GOT3 (cell line): ENCODE measurements around the gene PALM.
"Not testable (repeated sequence)": the region's sequence is repeated elsewhere in the genome, so short reads cannot be mapped to it uniquely, and the experiment has no call there.

Experiments
- DNase-seq: peaks from one replicate; lab custom pipeline; 2025; ENCODE audit warnings: mixed read lengths; lab: John Stamatoyannopoulos, UW

PALM gene

DNA sequence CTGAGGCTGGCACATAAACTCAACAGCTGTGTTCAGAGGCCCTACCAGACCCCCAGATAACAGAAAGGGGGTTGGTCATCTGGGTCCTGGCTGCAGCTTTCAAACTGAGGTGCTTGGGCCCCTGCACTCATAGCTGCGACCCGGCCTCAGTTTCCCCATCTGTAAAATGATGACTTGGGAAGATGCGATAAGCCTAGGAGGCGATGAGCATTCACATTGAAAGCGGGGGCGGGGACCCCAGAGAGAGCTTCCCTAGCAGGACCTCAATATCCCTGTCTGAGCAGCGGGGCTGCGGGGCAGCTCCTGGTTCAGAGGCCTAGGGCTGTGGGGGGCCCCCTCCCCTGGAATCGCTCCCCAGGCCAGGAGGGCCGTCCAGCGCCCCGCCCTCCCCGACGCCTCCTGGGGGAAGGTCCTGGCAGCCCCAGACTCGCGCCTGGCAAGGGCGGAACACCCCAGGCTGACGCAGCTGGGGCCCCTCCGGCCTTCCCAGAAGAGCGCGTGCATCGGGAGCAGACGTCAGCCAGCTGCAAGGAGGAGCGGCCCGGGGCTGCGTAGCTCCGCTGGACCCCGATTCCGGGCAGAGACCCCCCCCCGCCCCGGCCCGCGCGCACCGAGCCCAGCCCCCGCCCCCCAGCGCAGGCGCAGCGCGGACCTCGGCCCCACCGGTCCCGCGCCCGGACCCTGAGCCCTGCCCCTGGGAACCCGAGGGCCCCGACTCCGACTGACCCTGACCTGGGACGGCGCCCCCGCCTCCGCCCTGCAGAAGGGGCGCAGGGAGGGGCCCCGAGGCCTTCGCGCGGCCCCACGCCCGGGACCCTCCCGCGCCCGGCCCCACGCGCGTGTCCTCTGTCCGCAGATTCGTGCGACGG is 29.1 kb upstream of the PALM start:
- DNase-seq, result no peak

DNA sequence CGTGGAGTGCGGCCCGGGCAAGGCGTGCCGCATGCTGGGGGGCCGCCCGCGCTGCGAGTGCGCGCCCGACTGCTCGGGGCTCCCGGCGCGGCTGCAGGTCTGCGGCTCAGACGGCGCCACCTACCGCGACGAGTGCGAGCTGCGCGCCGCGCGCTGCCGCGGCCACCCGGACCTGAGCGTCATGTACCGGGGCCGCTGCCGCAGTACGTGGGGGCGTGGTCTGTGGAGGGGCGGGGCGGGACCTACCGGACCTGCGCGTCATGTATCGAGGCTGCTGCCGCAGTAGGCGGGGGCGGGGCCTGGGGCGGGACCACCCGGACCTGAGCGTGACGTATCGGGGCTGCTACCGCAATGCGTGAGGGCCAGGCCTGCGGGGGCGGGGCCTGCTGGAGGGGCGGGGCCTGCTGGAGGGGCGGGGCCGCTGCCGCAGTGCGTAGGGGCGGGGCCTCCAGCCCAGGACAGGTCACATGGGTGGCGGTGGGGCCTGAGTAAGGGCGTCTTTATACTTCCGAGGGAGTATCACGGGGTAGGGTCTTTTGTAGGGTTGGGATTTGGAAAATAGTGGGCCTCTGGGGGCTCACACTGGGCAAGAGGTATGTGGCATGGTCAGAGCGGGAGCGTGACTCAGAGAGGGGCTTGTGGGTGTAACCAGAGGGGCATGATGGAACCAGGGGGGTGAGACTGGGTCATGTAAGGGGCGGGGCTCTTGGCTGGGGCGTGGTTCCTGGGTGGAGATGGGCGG is 28.3 kb upstream of the PALM start:
- DNase-seq, result peak; percentile 94

DNA sequence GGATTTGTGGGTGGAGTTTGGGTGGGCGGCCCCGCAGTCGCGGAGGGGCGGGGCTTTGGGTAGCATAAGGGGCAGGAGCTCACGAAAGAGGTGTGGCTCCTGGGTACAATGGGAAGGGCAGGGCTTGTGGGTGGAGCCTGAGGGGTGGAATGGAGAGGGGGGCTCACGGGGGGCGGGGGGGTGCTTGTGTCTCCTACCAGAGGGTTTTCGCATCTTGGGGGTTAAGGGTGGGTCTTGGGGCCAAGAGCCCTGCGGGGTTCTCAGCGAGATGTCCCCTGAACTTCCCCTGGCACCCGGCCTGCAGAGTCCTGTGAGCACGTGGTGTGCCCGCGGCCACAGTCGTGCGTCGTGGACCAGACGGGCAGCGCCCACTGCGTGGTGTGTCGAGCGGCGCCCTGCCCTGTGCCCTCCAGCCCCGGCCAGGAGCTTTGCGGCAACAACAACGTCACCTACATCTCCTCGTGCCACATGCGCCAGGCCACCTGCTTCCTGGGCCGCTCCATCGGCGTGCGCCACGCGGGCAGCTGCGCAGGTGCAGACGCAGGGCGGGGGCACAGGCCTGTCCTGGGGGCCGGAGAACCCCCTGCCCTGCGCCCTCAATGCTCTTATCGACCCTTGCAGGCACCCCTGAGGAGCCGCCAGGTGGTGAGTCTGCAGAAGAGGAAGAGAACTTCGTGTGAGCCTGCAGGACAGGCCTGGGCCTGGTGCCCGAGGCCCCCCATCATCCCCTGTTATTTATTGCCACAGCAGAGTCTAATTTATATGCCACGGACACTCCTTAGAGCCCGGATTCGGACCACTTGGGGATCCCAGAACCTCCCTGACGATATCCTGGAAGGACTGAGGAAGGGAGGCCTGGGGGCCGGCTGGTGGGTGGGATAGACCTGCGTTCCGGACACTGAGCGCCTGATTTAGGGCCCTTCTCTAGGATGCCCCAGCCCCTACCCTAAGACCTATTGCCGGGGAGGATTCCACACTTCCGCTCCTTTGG is 27.4 kb upstream of the PALM start:
- DNase-seq, result no peak

DNA sequence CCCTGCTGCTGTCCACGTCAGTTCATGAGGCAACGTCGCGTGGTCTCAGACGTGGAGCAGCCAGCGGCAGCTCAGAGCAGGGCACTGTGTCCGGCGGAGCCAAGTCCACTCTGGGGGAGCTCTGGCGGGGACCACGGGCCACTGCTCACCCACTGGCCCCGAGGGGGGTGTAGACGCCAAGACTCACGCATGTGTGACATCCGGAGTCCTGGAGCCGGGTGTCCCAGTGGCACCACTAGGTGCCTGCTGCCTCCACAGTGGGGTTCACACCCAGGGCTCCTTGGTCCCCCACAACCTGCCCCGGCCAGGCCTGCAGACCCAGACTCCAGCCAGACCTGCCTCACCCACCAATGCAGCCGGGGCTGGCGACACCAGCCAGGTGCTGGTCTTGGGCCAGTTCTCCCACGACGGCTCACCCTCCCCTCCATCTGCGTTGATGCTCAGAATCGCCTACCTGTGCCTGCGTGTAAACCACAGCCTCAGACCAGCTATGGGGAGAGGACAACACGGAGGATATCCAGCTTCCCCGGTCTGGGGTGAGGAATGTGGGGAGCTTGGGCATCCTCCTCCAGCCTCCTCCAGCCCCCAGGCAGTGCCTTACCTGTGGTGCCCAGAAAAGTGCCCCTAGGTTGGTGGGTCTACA is 25.9 kb upstream of the PALM start:
- DNase-seq, result no peak

DNA sequence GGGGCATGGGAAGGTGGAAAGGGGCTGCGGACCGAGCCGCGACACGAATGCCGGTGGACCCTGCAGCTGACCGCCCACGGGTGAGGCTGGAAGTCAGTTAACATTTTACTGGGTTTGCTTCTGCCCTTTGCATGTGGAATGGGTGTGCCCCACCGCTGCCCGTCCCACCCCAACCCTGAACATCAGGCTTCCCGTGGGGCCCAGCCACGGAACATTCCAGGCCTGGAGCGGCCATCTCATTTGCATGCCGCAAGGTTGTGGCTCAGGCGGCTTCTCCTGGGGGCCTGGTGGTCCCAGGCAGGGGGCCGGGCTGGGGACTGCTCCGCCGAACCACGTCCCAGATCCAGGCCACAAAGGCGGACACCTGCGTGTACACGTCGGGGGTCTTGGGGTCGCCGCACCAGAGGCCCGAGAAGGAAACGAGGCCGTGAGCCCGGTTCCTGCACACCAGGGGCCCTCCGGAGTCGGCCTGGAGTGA is 23.2 kb upstream of the PALM start:
- DNase-seq, result no peak

DNA sequence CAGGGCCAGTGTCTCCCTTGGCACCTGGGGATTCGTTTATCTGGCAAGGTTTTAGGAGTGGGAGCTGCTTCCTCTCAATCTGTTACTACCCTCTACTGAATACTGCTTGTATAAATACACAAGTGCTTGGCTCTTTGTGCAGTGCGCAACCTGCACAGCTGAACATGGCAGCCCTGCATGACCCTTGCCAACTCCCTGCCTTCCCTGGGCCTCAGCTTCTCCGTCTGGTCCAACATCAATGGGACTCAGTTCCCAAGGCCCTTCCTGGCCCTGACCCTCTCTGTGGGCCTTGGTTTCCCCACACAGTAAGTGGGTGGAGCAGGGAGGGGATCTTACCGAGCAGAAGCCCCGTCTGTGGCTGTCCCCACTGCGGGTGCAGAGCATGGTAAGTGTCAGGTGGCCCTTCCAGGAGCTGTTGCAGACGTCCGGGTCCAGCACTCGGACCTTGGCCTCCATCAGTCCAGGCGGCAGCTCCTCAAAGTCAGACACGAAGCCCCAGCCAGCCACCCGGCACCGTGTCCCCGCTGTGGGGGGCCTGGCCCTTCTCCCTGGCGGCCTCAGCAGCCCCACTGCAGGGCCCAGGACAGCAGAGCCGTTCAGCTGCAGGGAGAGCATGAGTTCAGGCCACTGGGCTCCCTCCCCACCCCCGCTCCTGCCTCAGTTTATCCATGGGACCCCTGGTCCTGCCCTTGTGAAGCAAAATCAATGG is 22.0 kb upstream of the PALM start:
- no peak for DNase-seq

DNA sequence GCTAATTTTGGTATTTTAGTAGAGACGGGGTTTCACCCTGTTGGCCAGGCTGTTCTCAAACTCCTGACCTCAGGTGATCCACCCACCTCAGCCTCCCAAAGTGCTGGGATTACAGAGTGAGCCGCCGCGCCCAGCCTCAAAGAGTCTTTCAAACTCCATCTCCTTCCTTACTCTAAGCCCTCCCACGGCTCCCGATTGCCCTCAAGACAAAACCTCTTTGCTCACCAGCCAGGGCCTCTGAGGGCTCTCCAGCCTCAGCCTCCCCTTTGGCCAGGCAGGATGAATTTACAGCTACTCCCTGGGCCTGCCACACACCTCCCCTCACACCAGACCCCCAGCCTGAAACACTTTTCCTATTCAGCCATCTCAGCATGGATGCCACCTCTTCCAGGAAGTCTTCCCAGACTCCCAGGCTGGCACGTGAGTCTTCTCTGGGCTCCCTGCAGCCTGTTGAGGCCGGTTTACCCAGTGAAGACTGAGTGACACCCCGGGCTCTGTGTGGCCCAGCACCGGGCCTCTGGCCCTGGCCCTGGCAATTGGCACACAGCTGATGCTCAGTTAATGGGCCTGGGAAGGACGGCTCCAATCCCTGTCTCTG is 21.1 kb upstream of the PALM start:
- DNase-seq, result no peak

DNA sequence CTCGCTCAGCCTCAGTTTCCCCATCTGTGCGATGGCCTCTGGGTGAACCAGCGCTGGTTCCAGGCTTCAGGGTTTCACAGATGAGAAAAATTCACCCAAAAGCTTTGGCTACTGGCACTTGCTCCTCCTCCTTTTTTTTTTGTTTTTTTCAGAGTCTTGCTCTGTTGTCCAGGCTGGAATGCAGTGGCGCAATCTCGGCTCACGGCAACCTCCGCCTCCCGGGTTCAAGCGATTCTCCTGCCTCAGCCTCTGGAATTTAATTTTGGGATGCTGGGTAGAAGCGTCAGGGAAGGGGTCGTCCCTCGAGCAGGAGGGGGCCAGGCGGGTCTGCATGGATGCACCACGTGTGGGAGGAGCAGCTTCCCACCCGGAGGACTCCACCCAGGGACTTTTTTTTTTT is 20.5 kb upstream of the PALM start:
- DNase-seq, result no peak

DNA sequence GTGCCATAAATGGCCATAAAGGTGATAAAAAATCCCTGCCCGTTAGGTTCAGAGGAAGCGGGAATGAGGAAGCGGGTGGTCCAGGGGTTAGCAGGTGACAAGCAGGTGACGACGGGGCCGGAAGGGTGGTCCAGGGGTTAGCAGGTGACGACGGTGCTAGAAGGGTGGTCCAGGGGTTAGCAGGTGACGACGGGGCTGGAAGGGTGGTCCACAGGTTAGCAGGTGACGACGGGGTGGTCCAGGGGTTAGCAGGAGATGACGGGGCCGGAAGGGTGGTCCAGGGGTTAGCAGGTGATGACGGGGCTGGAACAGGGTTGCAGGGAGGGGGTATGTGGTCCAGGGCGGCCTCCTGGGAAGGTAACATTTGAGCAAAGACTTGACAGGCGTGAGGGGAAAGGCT is 19.7 kb upstream of the PALM start:
- DNase-seq, result no peak

DNA sequence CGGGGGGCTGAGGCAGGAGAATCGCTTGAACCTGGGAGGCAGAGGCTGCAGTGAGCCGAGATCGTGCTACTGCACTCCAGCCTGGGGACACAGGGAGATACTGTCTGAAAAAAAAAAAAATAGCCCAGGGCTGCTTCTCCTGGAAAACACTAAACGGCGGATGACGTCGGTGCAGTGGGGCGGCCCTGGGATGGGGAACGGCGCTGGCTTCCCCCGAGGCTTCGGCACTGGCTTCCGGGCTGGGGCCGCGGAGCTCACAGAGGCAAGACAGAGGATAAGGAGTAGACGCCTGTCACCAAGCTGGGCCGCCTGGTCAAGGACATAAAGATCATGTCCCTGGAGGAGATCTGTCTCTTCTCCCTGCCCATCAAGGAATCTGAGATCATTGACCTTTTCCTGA is 18.5 kb upstream of the PALM start:
- no peak for DNase-seq

DNA sequence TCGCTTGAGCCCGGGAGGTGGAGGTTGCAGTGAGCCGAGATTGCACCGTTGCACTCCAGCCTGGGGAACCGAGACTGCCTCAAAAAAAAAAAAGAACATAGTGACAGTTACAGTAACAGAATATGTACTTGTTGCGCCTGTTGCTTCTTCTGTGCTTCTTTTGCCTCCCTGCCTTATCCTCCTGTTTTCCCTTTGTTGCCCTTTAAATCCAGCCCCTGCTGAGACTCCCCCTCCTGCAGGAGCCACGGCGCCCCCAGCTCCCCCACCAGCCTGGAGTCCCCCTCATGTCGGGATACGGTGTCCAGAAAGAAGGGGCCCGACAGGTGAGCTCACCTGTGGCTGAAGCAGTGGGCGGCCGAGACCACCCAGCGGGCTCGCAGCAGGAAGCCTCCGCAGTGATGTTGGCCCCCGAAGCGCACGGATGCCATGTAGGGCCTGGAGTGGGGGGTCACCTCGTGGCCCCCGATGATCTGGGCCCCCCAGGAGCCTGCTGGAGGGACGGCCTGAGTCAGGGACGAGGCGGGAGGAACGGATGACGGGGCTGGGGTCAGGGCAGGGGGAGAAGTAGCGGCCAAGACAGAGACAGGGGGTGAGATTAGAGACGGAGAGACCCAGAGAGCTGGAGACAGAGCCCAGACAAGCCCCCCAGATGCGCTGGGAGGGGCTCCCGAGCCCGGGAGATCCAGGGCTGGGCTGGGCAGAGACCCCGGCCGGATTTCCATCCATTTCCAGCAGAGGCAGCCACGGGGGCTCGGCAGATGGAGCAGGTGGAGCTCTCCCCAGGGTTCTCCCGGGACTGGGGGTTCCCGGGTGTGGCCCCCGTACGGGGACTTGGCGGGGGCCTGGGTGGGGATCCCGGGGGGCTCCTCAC is 14.0 kb upstream of the PALM start:
- no peak for DNase-seq

DNA sequence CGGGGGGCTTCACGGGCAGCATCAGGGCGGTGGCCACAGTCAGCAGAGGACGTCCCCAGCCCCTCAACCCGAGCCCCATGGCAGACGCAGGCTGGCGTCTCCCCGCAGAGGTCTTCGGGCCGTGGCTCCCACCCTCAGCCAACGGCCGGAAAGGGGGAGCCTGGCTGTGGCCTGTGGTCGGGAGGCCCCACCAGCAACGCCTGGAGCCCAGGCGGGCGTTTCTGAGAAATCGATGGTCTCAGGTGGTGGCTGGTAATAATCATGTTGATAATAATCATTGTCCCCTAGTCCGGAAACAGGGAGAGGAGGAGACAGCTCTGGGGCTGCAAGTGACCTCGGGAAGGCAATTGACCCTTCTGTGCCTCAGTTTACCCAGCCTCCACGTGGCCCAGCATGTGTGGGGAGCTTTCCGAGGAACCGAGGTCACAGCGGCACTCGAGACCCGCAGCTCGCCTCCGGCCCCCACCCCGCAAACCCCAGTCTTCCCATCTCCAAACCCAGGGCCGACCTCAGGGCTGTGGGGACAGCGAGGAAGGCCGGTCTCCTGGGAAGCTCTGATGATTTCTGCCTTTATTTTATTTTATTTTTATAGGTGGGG is 13.3 kb upstream of the PALM start, which contains the start of gene PRSS57:
Gene PRSS57, minus strand, starts transcription at position 101 of the 598 bp plus-strand sequence. Its CDS starts 22 bp downstream, at position 79.
- DNase-seq, result no peak

DNA sequence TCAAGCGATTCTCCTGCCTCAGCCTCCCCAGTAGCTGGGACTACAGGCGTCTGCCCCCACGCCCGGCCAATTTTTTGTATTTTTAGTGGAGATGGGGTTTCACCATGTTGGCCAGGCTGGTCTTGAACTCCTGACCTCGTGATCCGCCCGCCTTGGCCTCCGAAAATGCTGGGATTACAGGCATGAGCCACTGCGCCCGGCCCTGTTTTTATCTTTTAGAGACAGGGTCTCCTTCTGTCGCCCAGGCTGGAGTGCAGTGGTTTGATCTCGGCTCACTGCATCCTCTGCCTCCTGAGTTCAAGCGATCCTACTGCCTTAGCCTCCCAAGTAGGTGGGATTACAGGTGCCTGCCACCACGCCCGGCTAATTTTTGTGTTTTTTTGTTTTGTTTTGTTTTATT is 10.2 kb upstream of the PALM start:
- DNase-seq, result not testable (repeated sequence)

DNA sequence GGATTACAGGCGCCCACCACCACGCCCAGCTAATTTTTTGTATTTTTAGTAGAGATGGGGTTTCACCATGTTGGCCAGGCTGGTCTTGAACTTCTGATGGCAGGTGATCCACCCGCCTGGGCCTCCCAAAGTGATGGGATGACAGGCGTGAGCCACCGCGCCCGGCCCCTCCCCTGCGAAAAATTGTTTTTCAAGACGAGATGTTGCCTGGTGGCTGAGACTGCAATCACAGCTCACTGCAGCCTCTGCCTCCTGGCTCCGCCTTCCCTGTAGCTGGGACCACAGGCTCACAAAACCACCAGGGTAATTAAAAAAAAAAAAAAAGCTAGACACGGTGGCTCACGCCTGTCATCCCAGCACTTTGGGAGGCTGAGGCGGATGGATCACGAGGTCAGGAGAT is 8.8 kb upstream of the PALM start:
- DNase-seq, result not testable (repeated sequence)

DNA sequence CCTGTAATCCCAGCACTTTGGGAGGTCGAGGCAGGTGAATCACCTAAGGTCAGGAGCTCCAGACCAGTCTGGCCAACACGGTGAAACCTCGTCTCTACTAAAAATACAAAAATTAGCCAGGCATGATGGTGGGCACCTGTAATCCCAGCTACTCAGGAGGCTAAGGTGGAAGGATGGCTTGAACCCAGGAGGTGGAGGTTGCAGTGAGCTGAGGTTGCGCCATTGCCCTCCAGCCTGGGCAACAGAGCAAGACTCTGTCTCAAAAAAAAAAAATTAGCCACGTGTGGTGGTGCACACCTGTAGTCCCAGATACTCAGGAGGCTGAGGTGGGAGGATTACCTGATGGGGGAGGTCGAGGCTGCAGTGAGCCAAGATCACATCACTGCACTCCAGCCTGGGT is 5.9 kb upstream of the PALM start:
- not testable (repeated sequence) for DNase-seq

DNA sequence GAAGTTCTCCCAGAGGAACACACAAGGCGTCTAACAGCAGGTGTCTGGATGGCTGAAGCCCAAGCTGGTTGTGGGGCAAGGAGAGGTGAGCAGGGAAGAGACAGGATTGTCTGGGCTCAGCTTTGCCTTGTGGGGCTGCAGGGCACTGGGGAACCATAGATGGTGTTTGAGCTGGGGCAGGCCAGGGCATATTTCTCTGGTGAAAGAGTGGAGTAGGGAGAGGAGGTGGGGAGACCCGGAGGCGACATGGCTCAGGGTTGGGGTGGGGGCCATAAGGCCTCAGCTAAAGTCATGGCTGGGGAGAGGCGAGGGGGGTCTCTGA is 5.4 kb upstream of the PALM start:
- DNase-seq, result no peak

DNA sequence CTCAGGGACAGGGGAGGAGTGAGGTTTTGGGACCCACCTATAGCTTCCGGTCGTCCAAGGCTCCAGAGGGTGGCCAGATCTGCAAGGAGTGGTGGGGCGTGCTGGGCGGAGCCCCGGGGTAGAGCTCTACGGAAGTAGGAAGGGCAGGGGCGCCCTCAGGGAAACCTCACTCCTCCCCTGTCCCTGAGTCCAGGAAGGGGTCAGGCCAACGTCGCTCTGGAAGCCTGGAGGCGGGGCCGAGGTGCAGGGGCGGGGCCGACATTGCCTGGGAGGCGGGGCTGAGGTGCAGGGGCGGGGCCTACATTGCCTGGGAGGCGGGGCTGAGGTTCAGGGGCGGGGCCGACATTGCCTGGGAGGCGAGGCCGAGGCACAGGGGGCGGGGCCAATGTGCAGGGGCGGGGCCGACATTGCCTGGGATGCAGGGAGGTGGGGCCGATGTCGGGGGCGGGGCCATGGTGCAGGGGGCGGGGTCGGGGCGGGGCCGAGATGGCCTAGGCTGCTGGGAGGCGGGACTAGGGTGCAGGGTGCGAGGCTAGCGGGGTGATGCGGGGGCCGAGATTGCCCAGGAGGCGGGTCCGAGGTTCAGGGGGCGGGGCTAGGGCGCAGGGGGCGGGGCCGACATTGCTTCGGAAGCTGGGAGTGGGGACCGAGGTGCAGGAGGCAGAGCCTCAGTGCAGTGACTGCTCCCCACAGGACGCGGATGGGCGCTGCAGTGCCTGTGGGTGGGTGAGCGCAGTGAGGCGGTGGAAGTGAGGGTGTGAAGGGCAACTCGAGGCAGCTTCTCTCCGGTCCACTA is 4.9 kb upstream of the PALM start:
- DNase-seq, result no peak

DNA sequence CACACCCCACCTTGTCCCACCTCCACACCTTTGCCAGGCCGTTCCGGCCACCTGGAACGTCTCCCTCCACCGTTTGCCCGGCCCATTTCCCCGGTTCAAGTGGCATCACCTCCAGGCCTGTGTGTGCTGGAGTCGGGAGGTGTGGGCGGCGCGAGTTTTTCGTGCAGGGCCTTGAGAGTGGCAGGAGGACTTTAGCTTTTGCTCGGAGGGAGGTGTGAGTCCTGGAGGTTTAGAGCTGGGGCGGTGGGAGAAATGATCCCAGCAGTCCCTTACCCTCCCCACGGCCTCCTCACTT is 4.3 kb upstream of the PALM start:
- DNase-seq, result no peak
